K562 (cell line): ENCODE results near the gene ARHGAP30. TPM values are rescaled to one million over a fixed set of nuclear protein-coding genes. Genes with fewer than 3 reads are reported as not detected.

Experiments used
- AFF1 ChIP-seq, 2 experiments: fragments of 450-650 bp; IDR thresholded peaks; 2 replicates each; pipeline ENCODE4 v1.6.1; 2018; ENCODE audit warnings: mild to moderate bottlenecking in 2 of 2, low read depth in 1 of 2; ENCODE audit not compliant: partially characterized antibody in 2 of 2
- ATF4 ChIP-seq: fragments of 450-650 bp; formaldehyde crosslinking; IDR thresholded peaks from 2 replicates; pipeline ENCODE4 v1.4.0; 2022; ENCODE audit warnings: mild to moderate bottlenecking, moderate library complexity
- CBX3 ChIP-seq, 2 experiments: IDR thresholded peaks; 1 replicate in 1 of 2; 2 replicates in 1 of 2; pipeline ENCODE4 v1.6.1; 2012; ENCODE audit warnings: inconsistent platforms in 2 of 2, low read length in 2 of 2, borderline replicate concordance in 1 of 2, control low read depth in 1 of 2
- CTBP1 ChIP-seq: fragments of 450-650 bp; IDR thresholded peaks from 2 replicates; pipeline ENCODE4 v1.6.1; 2016; ENCODE audit warnings: borderline replicate concordance
- E2F8 ChIP-seq: fragments of 450-650 bp; IDR thresholded peaks from 2 replicates; pipeline ENCODE4 v1.7.1; 2018; ENCODE audit warnings: mild to moderate bottlenecking, low read depth; ENCODE audit not compliant: partially characterized antibody
- ELF1 ChIP-seq: fragments of 200-800 bp; sonication (Bioruptor generic); IDR thresholded peaks from 2 replicates; pipeline ENCODE4 v1.6.1; 2016; ENCODE audit warnings: missing genetic modification characterization, missing compliant biosample characterization
- HLTF ChIP-seq: fragments of 450-650 bp; IDR thresholded peaks from 2 replicates; pipeline ENCODE4 v1.6.1; 2016
- LARP7 ChIP-seq: fragments of 450-650 bp; IDR thresholded peaks from 2 replicates; pipeline ENCODE4 v1.6.1; 2016
- MTA3 ChIP-seq: fragments of 450-650 bp; formaldehyde crosslinking; IDR thresholded peaks from 2 replicates; pipeline ENCODE4 v1.6.1; 2017; ENCODE audit warnings: mild to moderate bottlenecking, borderline replicate concordance
- MYNN ChIP-seq, 2 experiments: sonication (generic); formaldehyde crosslinking in 1 of 2; IDR thresholded peaks; 2 replicates each; pipeline versions ENCODE4 v1.5.0 to v1.6.1; 2016 to 2020; ENCODE audit warnings: antibody characterized with exemption in 1 of 2, missing genetic modification reagents in 1 of 2
- NR2C2 ChIP-seq, 2 experiments: fragments of 200-800 bp in 1 of 2; sonication (Bioruptor generic) in 1 of 2; sonication (generic) in 1 of 2; formaldehyde crosslinking in 1 of 2; IDR thresholded peaks; 2 replicates each; pipeline versions ENCODE4 v1.6.1 to v1.8.0; 2016 to 2022; ENCODE audit warnings: mild to moderate bottlenecking in 1 of 2, missing compliant biosample characterization in 1 of 2, missing genetic modification characterization in 1 of 2, missing genetic modification reagents in 1 of 2
- RHOXF2B ChIP-seq: fragments of 250-450 bp; sonication (Bioruptor Pico); conservative IDR thresholded peaks from 2 replicates; pipeline ENCODE4 v1.5.1; 2021
- SOX6 ChIP-seq: fragments of 450-650 bp; IDR thresholded peaks from 2 replicates; pipeline ENCODE4 v1.6.1; 2014; ENCODE audit warnings: mild to moderate bottlenecking
- SP1 ChIP-seq: sonication (generic); formaldehyde crosslinking; IDR thresholded peaks from 2 replicates; pipeline ENCODE4 v1.8.1; 2022; ENCODE audit warnings: mild to moderate bottlenecking, missing genetic modification reagents
- TEAD4 ChIP-seq, 2 experiments: sonication (generic) in 1 of 2; formaldehyde crosslinking in 1 of 2; IDR thresholded peaks; 2 replicates each; pipeline versions ENCODE4 v1.6.1 to v1.8.0; 2012 to 2022; ENCODE audit warnings: borderline replicate concordance in 1 of 2, inconsistent platforms in 1 of 2, low read length in 1 of 2, mild to moderate bottlenecking in 1 of 2, missing genetic modification reagents in 1 of 2
- YY1 ChIP-seq, 3 experiments: IDR thresholded peaks; 2 replicates each; pipeline ENCODE4 v1.6.1; 2011; ENCODE audit warnings: low read length in 2 of 3, mild to moderate bottlenecking in 2 of 3, moderate library complexity in 2 of 3, borderline replicate concordance in 1 of 3, control low read depth in 1 of 3, low read depth in 1 of 3; ENCODE audit not compliant: insufficient read depth in 3 of 3, insufficient replicate concordance in 2 of 3, control insufficient read depth in 1 of 3, insufficient read length in 1 of 3; ENCODE audit errors: extremely low read depth in 1 of 3
- ZNF133 ChIP-seq: fragments of 250-450 bp; sonication (Bioruptor Pico); IDR thresholded peaks from 2 replicates; pipeline ENCODE4 v1.4.0; 2020; ENCODE audit warnings: mild to moderate bottlenecking
- ZNF695 ChIP-seq: fragments of 450-650 bp; formaldehyde crosslinking; IDR thresholded peaks from 2 replicates; pipeline ENCODE4 v1.4.0; 2020; ENCODE audit warnings: mild to moderate bottlenecking, moderate library complexity
- polyA plus RNA-seq, 8 experiments: library from polyadenylated mRNA; depleted of rRNA in 4 of 8; stranded (reverse) in 5 of 8; unstranded in 3 of 8; fragments of >200 nt; fragmentation: Nextera tagmentation in 2 of 8; fragmentation: Illumina TruSeq in 1 of 8; extraction: Ambion mirVana in 2 of 8; extraction: Trizol in 1 of 8; gene quantifications; 2 replicates each; pipeline versions ENCODE4 v1.2.1 to v1.2.3, GENCODE V29; 2011 to 2014; ENCODE audit warnings: inconsistent platforms in 1 of 8, missing spikeins in 1 of 8
- total RNA-seq, 7 experiments: library from RNA; depleted of rRNA in 6 of 7; stranded (reverse); fragments of >200 nt in 6 of 7; fragmentation: Illumina TruSeq in 2 of 7; extraction: Trizol in 2 of 7; gene quantifications; 2 replicates each; pipeline versions ENCODE4 v1.2.1 to v1.2.3, GENCODE V29; 2011 to 2021; ENCODE audit warnings: low replicate concordance in 1 of 7

The ARHGAP30 gene
- total and polyA plus RNA-seq, 9 of the 15 experiments (the other 6 are each of a cell fraction or from before 2014, with no cell fraction given) = 0.01 to 0.73 (median 0.12) TPM

- peak in 1 of 2 experiments; percentile 52; a peak in 1 of 3 replicates for TF ChIP-seq CBX3 (IDR thresholded peaks at IDR 0.05; ENCODE audit: borderline replicate concordance in 1 of 2, low read length in 2 of 2)
- peak; percentile 52; the same call in 1 of the 2 replicates for TF ChIP-seq TEAD4 (IDR thresholded peaks at IDR 0.05; ENCODE audit: low read length)
- no peak for TF ChIP-seq TEAD4 (CRISPR knock-in tag; IDR thresholded peaks at IDR 0.05; ENCODE audit: borderline replicate concordance)
- TF ChIP-seq NR2C2 (CRISPR knock-in tag; IDR thresholded peaks at IDR 0.05) = no peak
- TF ChIP-seq NR2C2 (tag; IDR thresholded peaks at IDR 0.05) = peak; percentile 35; the same call in 1 of the 2 replicates
- no peak for TF ChIP-seq LARP7
- TF ChIP-seq MYNN (IDR thresholded peaks at IDR 0.05) = peak; percentile 79; the same call in 1 of the 2 replicates
- TF ChIP-seq MYNN (CRISPR knock-in tag; IDR thresholded peaks at IDR 0.05) = no peak
- no peak for TF ChIP-seq ZNF133 (CRISPR knock-in tag)
- TF ChIP-seq SOX6 = 0 out of 2 replicates have a peak, but pooled peaks have one; percentile 11
- TF ChIP-seq MTA3 = 0 out of 2 replicates have a peak, but pooled peaks have one; percentile 37
- TF ChIP-seq ZNF695 (CRISPR knock-in tag) = no peak
- TF ChIP-seq ATF4 (CRISPR knock-in tag) = no peak
- no peak for TF ChIP-seq AFF1 (IDR thresholded peaks at IDR 0.05; ENCODE audit: low read depth in 1 of 2, partially characterized antibody in 2 of 2)
- no peak for TF ChIP-seq RHOXF2B (CRISPR knock-in tag)
- peak in 1 of 3 experiments; percentile 21 for TF ChIP-seq YY1 (IDR thresholded peaks at IDR 0.05; ENCODE audit: borderline replicate concordance in 1 of 3, control insufficient read depth in 1 of 3, extremely low read depth in 1 of 3, insufficient read depth in 3 of 3, insufficient read length in 1 of 3, insufficient replicate concordance in 2 of 3, low read depth in 1 of 3, low read length in 2 of 3)
- peak; percentile 53 for TF ChIP-seq SP1 (CRISPR knock-in tag)
- 0 out of 2 replicates have a peak, but pooled peaks have one; percentile 16 for TF ChIP-seq HLTF
- TF ChIP-seq E2F8 = peak; percentile 30
- TF ChIP-seq ELF1 (tag) = peak; percentile 83
- TF ChIP-seq CTBP1 = peak; percentile 31; the same call in 1 of the 2 replicates
Observed at GRCh38 chr1:160997323-160998038, 72.2 kb downstream of the ARHGAP30 start (continued).
